ENCODE measurements around the gene SOBP. TPM values are rescaled to one million over a fixed set of nuclear protein-coding genes. Genes with fewer than 3 reads are reported as not detected.

Gene SOBP
- polyA plus RNA-seq, 3 donors: 10.4 to 12.0 (median 10.6) TPM

- no peak for DNase-seq (ENCODE audit: low read depth in 3 of 3, low spot score in 2 of 3)
These were observed 121.3 kb downstream of the SOBP start for GRCh38 chr6:107611094-107611810.

GRCh38 chr6:107612762-107613415 lies 123.0 kb downstream of the SOBP start:
- no peak for DNase-seq (ENCODE audit: low read depth in 3 of 3, low spot score in 2 of 3)

- DNase-seq (ENCODE audit: low read depth in 3 of 3, low spot score in 2 of 3): no peak
These were observed 123.9 kb downstream of the SOBP start for GRCh38 chr6:107613651-107614379.

GRCh38 chr6:107614828-107615227 lies 124.9 kb downstream of the SOBP start:
- DNase-seq (ENCODE audit: low read depth in 3 of 3, low spot score in 2 of 3): no peak

GRCh38 chr6:107616775-107617174 lies 126.9 kb downstream of the SOBP start:
- no peak for DNase-seq (ENCODE audit: low read depth in 3 of 3, low spot score in 2 of 3)

GRCh38 chr6:107617341-107617932 lies 127.5 kb downstream of the SOBP start:
- DNase-seq (ENCODE audit: low read depth in 3 of 3, low spot score in 2 of 3): no peak

- no peak for DNase-seq (ENCODE audit: low read depth in 3 of 3, low spot score in 2 of 3)
These were observed 128.8 kb downstream of the SOBP start for GRCh38 chr6:107618672-107619071.

GRCh38 chr6:107620732-107621131 lies 130.8 kb downstream of the SOBP start:
- DNase-seq (ENCODE audit: low read depth in 3 of 3, low spot score in 2 of 3): no peak

GRCh38 chr6:107621229-107621937 lies 131.5 kb downstream of the SOBP start:
- no peak for DNase-seq (ENCODE audit: low read depth in 3 of 3, low spot score in 2 of 3)

GRCh38 chr6:107622269-107622668 lies 132.4 kb downstream of the SOBP start:
- DNase-seq (ENCODE audit: low read depth in 3 of 3, low spot score in 2 of 3): no peak

- DNase-seq (ENCODE audit: low read depth in 3 of 3, low spot score in 2 of 3): no peak
These were observed 134.1 kb downstream of the SOBP start for GRCh38 chr6:107624050-107624449.

GRCh38 chr6:107624541-107624940 lies 134.6 kb downstream of the SOBP start:
- DNase-seq (ENCODE audit: low read depth in 3 of 3, low spot score in 2 of 3): no peak

- DNase-seq (ENCODE audit: low read depth in 3 of 3, low spot score in 2 of 3): no peak
These were observed 135.3 kb downstream of the SOBP start for GRCh38 chr6:107625264-107625663.

GRCh38 chr6:107626645-107627044 lies 136.7 kb downstream of the SOBP start:
- DNase-seq (ENCODE audit: low read depth in 3 of 3, low spot score in 2 of 3): no peak

- no peak for DNase-seq (ENCODE audit: low read depth in 3 of 3, low spot score in 2 of 3)
These were observed 138.1 kb downstream of the SOBP start for GRCh38 chr6:107627969-107628368.

GRCh38 chr6:107628878-107629277 lies 139.0 kb downstream of the SOBP start:
- no peak for DNase-seq (ENCODE audit: low read depth in 3 of 3, low spot score in 2 of 3)

- no peak for DNase-seq (ENCODE audit: low read depth in 3 of 3, low spot score in 2 of 3)
These were observed 139.7 kb downstream of the SOBP start for GRCh38 chr6:107629548-107630129.

- no peak for DNase-seq (ENCODE audit: low read depth in 3 of 3, low spot score in 2 of 3)
These were observed 140.5 kb downstream of the SOBP start for GRCh38 chr6:107630348-107630977.

GRCh38 chr6:107632381-107633136 lies 142.6 kb downstream of the SOBP start:
- no peak for DNase-seq (ENCODE audit: low read depth in 3 of 3, low spot score in 2 of 3)
